Skin epidermis (tissue), 12 donors: Measurements from ENCODE around the gene C2orf78.
"Not testable (repeated sequence)": the region's sequence is repeated elsewhere in the genome, so short reads cannot be mapped to it uniquely, and the experiment has no call there.

Source experiments
- H3K27ac ChIP-seq, 21 experiments: fragments of 200-600 bp; sonication (generic) in 11 of 21; one replicate each; pipeline ENCODE4 v1.5.0; 2020; ENCODE audit warnings: mild to moderate bottlenecking in 3 of 21, inconsistent platforms in 2 of 21, moderate library complexity in 2 of 21
- H3K4me3 ChIP-seq, 7 experiments: fragments of 200-600 bp; sonication (generic) in 2 of 7; one replicate each; pipeline ENCODE4 v1.5.0; 2020; ENCODE audit warnings: inconsistent platforms in 2 of 7, mild to moderate bottlenecking in 2 of 7, moderate library complexity in 1 of 7

The C2orf78 gene

DNA sequence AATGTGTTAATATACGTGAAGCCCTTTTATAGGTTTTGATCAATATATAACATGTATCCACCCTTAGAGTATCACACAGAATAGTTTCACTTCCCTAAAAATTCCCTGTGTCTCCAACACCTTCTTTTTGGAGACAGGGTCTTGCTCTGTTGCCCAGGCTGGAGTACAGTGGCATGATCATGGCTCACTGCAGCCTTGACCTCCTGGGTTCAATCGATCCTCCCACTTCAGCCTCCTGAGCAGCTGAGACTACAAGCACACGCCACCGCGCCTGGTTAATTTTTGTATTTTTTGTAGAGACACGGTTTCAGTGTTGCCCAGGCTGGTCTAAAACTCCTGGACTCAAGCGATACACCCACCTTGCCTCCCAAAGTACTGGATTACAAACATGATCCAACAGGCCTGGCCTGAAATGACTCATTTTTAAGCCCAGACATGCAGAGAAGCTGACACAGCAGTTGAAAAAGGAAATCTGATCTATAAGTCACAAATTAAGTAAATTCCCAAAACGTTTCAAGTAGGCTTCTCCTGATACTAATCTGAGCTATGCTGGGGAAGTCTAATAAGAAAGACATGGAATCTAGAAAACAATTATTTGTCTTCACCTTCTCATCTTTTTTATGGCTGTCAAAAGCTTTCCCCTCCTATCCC, 7.0 kb upstream of the C2orf78 start:
- H3K4me3 ChIP-seq, result no peak overlapping the region
- H3K27ac ChIP-seq, result peak overlapping the region in 10 of 21 experiments; percentile 4 to 69 (median 32)

DNA sequence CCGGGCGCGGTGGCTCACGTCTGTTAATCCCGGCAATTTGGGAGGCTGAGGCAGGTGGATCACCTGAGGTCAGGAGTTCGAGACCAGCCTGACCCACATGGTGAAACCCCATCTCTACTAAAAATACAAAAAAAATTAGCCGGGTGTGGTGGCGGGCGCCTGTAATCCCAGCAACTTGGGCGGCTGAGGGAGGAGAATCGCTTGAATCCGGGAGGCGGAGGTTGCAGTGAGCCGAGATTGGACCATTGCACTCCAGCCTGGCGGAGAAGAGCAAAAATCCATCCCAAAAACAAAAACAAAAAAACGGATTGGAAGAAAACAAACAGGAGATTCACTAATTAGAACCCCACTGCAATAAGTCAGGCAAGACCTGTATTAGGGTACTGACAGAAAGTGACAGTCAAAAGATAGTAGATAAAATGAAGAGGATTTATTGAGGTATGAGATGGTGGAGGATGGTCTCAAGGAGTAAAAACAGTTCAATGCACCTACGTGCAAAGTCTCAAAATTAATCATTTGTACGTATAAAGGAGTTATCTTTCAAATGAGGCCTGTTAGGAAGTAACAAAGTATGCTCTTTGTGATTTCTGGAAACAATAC, 5.0 kb upstream of the C2orf78 start:
- Histone ChIP-seq H3K27ac (peak overlapping the region in 19 of 21 experiments; percentile 83 to 99 (median 95)), H3K4me3 (peak overlapping the region; percentile 65 to 95 (median 81))

GRCh38 chr2:73779467-73780236, 4.3 kb upstream of the C2orf78 start, which contains the start of gene DUSP11:
Gene DUSP11, minus strand, starts transcription at chr2:73780103. Its CDS starts 129 bp downstream, at chr2:73779974.
- Histone ChIP-seq H3K27ac (peak within 1 kb of the TSS; percentile 37 to 99 (median 94)), H3K4me3 (peak within 1 kb of the TSS; percentile 65 to 95 (median 81))

GRCh38 chr2:73780237-73780582, 3.8 kb upstream of the C2orf78 start:
- peak overlapping the region; percentile 65 to 95 (median 81) for H3K4me3 ChIP-seq
- H3K27ac ChIP-seq, result peak overlapping the region in 16 of 21 experiments; percentile 90 to 99 (median 96)

DNA sequence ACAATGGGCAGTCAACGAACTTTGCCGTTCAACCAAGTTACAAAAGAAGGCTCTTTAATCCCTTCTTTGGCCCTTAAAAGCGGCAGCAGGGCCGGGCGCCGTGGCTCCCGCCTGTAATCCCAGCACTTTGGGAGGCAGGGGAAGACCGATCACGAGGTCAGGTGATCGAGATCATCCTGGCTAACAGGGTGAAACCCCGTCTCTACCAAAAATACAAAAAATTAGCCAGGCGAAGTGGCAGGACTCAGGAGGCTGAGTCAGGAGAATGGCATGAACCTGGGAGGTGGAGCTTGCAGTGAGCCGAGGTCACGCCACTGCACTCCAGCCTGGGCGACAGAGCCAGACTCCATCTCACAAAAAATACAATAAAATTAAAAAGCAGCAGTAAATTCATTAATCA, 581 bp upstream of the C2orf78 start:
- not testable (repeated sequence) for H3K27ac ChIP-seq, H3K4me3 ChIP-seq

- Histone ChIP-seq H3K4me3 (no peak overlapping the region), H3K27ac (no peak overlapping the region)
These were observed 27.9 kb downstream of the C2orf78 start for GRCh38 chr2:73811878-73812277.

DNA sequence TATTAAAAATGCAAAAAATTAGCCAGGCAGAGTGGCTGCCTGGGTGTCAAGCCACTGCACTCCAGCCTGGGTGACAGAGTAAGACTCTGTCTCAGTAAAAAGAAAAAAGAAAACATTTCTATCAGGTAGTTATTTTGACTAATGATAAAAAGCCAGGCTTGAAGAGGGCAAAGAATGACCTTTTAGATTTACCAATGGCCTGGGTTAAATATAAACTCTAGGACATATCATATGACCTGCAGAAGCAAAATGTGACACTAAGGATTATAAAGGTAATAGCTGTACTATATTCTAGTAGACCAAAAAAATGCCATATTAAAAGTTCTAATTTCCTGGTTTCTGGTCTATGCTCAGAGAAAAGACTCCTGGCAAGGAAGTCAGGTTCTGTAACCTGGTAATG, 28.7 kb downstream of the C2orf78 start:
- Histone ChIP-seq H3K4me3 (no peak overlapping the region), H3K27ac (no peak overlapping the region)

- Histone ChIP-seq H3K27ac (no peak overlapping the region), H3K4me3 (no peak overlapping the region)
These were observed 34.3 kb downstream of the C2orf78 start for GRCh38 chr2:73818296-73818695.

DNA sequence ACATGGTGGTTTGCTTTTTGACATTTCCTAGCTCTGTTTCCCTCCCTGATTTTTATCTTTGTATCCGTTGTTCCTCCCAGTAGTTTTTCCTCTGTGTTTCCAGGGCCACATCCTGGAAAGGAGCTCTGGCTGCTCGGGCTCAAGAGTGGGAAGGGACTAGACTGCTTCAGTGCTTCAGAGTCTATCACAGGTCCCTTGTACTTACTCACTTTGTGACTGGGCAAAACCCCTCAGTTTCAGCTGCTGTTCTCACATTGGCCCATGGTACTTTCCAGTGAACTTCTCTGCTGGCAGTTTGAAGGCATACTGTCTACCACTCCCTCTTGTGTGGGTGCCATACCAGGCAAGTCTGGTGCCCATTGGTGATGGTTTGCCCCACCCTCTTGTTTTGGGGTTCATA, 37.2 kb downstream of the C2orf78 start:
- H3K4me3 ChIP-seq, result no peak overlapping the region

DNA sequence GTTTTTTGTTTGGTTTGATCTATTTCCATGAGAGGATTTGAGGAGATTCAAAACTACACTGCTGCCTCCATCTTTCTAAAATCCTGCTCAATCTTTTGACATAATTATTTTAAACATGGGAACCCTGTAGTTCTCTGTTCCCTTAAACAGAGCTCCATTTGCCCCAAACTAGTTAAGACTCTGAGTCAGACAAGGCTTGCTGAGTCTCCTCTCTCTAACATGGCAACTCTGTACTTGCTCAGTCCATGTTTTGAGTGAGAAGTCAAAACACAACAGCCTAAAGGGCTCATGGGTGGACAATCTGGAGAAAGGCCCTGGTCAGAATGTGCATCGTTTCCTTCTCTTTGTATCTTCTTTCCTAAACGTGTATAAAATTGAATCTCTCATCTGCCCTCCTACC, 37.7 kb downstream of the C2orf78 start:
- Histone ChIP-seq H3K27ac (no peak overlapping the region), H3K4me3 (no peak overlapping the region)

More for the DNA sequence above, 37.2 kb downstream of the C2orf78 start:
- H3K27ac ChIP-seq, result no peak overlapping the region

DNA sequence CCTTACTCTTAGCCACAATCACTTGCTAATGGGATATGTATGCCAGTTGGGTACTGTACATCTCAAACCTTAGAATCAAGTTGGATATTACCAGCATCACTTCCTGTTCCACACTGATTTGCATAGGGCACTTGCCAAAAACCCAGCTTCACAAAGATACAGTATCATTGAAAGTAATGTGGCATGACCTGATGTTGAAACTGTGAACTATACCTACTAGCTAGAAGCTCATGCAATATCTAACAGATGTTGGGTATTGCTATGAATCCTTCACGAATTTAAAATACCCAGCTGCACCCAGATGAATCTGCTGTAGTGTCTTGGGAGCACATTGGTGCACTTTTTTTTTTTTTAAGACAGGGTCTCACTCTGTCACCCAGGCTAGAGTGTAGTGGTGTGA, 38.3 kb downstream of the C2orf78 start:
- Histone ChIP-seq H3K4me3 (no peak overlapping the region), H3K27ac (no peak overlapping the region)

- Histone ChIP-seq H3K4me3 (no peak overlapping the region), H3K27ac (no peak overlapping the region)
These were observed 39.0 kb downstream of the C2orf78 start for GRCh38 chr2:73822991-73823390.

DNA sequence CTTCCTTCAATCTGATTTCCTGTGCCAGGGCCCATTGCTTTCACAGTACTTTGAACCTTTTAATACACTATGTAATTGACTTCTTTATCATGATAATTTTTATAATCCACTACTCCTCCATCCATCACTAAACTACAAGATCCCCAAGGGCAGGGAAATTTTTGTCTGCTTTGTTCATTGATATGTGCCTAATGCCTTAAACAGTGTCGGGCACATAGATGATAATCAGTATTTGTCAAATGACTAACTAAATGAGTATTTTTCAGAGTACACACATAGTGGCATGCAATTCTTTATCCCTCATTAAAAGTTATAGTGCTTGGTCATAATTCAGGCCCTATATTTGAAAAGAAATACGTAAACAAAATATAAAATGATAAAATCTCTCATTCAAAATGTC, 39.4 kb downstream of the C2orf78 start:
- Histone ChIP-seq H3K4me3 (no peak overlapping the region), H3K27ac (no peak overlapping the region)

DNA sequence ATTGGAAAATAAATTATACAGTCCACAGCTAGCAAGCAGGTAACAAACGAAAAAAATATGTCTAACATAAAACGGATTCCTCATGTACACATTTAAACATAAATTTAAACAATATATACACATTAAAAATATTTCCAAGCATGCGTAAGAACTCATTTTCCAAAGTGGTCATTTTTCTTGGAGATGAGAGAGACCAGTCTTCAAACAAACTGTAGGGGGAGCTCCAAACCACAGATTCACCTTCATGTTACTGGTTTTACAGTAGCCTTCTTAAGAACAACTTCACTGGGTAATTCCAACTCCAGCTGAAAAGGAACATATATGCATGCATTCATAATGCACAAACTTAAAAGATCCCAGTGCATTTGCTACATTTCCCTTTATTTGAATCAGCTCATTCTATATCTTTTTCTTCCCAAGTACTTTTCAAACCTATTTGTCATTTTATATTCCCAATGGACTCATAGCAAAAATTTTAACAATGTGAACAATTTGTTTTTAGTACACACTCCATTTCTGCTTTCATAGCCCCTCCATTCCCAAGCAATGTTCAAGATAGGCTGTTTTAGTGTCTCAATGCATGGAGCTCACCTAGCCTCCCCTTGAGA, 40.0 kb downstream of the C2orf78 start:
- no peak overlapping the region for H3K27ac ChIP-seq

DNA sequence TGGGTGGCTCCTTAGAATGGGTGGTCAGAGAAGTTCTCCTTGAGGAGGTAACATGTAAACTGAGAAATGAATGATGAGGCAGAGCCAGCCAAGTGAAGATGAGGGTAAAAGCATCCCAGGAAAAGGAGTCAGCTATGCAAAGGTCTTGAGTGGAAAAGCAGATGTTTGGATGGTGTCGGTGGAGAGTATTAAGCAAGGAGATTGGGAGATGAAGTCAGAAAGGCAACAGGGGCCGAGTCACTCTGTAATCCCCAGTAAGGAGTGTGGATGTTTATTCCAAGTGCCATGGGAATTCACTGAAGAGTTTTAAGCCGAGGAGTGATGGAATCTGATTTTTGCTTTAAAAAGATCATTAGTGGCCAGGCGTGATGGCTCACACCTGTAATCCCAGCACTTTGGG, 41.4 kb downstream of the C2orf78 start:
- H3K4me3 ChIP-seq, result no peak overlapping the region
- no peak overlapping the region for H3K27ac ChIP-seq

More for the DNA sequence above, 40.0 kb downstream of the C2orf78 start:
- H3K4me3 ChIP-seq, result no peak overlapping the region

- H3K27ac ChIP-seq, result no peak overlapping the region
These were observed 43.0 kb downstream of the C2orf78 start for GRCh38 chr2:73827018-73827417.

GRCh38 chr2:73827660-73828388, 43.8 kb downstream of the C2orf78 start:
- H3K27ac ChIP-seq, result peak overlapping the region in 11 of 21 experiments; percentile 66 to 99 (median 96)
- peak overlapping the region in 4 of 7 experiments; percentile 74 to 87 (median 80) for H3K4me3 ChIP-seq

More at GRCh38 chr2:73827018-73827417, 43.0 kb downstream of the C2orf78 start:
- H3K4me3 ChIP-seq, result no peak overlapping the region

DNA sequence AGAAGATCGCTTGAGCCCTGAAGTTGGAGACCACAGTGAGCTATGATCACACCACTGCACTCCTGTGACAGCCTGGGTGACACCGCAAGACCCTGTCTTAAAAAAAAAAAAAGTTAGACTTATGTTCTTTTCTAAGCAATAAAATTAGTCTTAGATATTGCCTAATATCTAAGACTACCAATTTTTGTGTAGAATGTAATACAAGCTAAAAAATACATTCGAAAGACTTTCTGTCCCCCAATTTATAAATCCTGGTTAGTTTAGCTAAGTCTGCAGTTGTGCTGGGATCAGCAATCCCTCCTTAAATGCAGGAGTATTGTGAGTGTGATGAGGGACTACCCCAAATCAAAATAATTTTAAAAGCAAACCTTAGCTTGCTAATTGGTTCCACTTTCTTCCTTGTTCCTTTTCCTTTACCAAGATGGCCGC, 44.4 kb downstream of the C2orf78 start:
- peak overlapping the region in 19 of 21 experiments; percentile 66 to 99 (median 95) for H3K27ac ChIP-seq

DNA sequence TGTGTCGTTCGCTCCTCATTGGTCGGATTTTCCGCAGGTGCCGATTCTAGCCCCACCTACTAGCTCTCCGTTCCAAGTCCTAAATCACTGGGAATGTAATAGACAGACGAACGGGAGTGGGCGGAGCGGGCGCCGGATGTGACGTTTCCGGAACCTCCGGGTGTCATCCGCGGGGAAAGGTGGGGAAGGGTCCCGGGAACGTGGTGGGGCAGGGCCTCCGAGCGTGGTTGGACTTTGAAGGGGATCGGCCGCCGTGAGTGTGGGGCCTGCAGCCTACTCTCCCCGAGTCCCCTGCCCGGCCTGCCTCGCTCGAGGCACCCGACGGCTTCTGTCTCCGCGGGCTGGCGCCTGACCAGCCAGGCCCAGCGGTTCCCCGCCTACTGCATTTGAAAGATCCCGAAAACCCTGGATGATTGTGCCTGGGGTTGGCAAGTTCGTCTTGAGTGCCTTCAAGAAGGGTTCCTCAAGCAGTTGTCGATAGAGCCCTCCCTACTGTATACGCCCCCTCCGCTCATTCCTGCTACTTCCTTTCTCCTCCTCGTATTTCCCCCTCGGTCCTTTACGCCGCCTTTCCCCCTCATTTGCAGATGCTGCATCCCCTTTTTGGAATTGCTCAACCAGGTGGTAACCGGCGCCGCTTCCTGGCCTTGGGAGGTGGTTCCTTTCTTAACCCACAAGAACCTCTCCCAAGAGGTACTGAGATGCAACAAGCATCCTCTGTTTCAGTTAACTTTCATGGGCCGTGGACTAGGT, 45.0 kb downstream of the C2orf78 start, which contains the start of gene STAMBP:
TSS of gene STAMBP (plus strand) at position 144 of the 753 bp plus-strand sequence. CDS start 1,896 bp downstream, outside the sequence.
- H3K4me3 ChIP-seq, result peak within 1 kb of the TSS; percentile 65 to 87 (median 74)
- peak within 1 kb of the TSS; percentile 71 to 99 (median 95) for H3K27ac ChIP-seq

More for the DNA sequence above, 44.4 kb downstream of the C2orf78 start:
- peak overlapping the region; percentile 65 to 87 (median 74) for H3K4me3 ChIP-seq
